ENCODE results near the gene SMURF1.
"Not testable (repeated sequence)": the region's sequence is repeated elsewhere in the genome, so short reads cannot be mapped to it uniquely, and the experiment has no call there.

SMURF1 gene

DNA sequence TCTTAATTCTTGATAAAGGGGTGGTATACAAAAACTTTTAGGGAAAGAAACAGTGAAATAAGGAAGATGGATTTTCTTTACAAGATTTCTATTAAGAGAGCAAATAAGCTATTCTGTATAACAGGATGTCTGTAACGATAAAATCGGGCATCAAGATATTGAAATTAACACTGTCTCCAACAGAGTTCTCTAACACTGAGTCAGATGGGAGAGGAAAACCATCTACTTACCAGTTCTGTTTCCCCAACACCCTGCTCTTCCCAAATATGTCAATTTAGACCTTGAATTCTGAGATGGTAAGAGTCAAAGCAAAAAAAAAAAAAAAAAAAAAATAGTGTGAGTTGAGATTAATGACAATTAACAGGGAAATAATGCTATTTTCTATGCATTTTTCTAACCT, 23.0 kb downstream of the SMURF1 start:
- no peak for DNase-seq

DNA sequence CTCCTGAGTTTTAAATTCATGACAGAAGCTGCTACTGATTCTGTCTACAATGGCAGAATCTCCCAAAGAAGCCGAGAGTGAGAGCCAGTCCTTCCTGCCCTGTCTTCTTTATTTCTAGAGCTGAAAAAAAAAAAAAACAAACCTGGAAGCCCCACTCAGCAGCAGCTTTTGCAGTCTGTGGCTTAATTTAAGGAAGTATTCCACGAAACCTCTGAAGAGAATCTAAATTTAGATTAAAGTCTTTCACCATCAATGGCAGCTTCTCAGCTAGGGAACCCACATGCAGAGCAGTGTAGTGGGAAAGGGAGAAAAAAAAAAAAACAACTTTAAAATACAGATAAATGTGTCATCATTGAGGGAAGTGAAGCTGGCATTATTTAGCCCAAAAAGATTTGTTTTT, 23.4 kb downstream of the SMURF1 start:
- no peak for DNase-seq

DNA sequence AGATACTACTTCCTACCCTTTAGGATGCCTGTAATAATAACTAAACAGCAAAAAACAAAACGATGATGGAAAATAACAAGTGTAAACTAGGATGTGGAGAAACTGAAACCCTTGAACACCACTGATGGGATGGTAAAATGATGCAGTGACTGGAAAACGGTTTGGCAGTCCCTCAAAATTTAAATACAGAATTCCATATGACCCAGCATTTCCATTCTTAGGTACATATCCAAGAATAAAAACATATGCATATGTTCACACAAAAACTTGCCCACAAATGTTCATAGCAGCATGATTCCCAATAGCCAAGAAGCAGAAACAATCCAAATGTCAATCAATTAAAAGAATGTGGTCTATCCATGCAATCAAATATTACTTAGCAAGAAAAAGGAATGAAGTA, 25.8 kb downstream of the SMURF1 start:
- DNase-seq: no peak

DNA sequence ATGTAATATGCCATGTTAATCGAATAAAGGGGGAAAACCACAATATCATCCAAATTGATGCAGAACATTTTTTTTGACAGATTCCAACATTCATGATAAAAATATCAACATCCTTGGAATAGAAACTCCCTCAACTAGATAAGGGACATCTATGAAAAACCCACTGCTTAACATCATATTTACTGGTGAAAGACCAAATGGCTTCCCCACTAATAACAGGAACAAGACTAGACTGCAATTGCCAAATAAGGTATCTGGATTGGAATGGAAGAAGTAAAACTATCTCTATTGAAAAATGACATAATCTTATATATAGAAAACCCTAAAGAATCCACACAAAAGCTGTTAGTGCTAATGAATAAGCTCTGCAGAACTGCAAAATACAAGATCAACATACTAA, 27.8 kb downstream of the SMURF1 start:
- no peak for DNase-seq

DNA sequence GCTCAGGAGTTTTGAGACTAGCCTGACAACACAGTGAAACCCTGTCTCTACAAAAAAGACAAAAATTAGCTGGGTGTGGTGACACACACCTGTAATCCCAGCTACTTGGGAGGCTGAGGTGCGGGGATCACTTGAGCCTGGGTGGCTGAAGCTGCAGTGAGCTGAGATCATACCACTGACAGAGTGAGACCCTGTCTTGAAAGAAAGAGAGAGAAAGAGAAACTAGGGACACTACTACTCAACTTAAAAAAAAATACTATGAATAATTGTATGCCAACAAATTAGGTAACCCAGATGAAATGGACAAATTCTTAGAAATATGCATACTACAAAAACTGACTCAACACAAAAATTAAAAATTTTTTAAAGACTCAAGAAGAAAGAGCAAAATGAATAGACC, 28.5 kb downstream of the SMURF1 start:
- DNase-seq: no peak

DNA sequence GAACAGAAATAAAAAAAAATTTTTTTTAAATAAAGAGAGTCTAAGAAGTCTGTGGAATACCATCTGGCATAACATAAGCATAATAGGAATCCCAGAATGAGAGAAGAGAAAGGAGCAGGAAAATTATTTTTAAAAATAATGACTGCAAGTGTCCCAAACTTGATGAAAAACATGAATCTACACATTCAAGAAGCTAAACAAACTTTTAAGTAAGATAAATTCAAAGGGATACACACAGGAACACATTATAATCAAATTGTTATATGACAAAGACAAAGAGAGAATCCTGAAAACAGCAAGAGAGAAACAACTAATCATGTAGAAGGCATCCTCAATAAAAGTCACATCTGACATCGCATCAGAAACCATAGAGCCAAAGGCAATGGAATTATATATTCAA, 30.9 kb downstream of the SMURF1 start:
- no peak for DNase-seq

DNA sequence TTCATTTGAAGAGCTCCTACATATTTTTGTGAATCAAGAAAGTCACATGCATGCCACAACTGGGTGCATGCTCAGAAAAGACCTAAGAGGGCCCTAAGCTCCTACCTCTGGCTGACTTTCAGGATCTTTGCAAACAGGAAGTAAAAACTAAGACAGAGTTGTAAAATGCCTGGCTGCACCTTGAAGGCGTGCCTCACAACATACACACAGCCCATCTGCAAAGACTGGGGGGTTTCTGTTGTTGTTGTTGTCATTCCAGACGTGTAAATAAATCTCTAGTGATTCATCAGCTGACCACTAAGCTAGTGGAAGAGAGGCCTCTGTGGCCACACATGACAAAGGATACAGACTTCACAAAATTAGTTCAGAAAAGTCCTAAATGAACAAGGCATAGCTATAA, 31.8 kb downstream of the SMURF1 start:
- no peak for DNase-seq

DNA sequence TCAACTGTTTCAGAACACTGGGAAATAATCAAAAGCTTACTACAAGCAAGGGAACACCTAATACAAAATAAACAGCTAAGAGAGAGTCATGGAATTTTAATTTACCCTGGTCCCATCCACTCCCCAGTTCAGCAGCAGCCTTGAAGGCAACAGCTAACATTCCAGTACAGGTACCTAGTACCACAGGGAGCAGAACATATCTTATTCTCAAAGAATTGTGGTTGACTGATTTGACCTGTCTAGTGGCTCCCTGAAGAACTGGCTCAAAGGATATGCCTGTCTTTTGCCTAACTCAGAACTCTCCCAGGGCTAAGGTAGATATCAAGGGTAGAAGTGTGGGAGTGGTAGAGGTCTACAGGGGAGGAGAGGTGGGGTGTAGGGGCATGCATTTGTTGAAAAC, 32.3 kb downstream of the SMURF1 start:
- DNase-seq: no peak

DNA sequence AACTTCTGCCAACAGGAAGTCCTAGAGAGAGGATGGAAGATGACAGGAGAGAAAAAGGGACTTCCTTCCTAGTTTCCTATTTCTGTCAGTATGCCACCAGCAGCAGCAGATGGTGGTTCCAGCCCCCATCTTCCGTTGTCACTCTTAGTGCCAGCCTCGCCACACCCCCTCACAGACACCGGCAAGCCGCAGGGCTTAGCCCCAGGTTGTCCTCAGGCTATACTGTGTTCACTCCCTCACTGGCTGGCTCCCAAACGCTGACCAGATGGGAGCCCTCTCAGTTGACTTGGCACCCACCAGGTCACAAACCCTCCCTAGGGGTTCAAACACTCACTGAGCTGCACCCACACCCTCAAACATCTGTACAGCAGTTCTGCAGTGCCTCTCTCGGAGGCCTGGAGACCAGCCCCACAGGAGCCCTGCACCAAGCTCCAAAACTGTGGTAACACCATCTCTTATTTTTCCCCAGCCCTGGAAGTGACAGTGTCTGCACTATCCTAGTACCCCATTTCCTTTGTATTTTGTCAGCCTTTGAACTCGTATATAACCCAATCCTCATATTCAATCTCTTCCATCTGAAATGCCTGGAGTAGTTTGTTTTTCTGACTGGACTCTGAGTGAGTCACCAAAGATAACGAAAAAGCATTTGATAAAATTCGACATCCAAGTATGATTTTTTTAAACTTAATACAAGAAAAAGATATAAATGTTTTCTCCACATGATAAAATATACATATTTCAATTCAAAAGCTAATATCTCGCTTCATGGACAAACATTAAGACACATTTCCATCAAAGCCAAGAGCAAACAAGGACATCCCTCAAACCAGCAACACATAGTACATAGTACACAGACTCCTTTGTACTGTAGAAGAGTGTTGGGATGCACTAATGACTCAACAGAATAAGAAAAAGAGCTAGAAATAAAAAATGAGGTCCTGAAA, 34.5 kb downstream of the SMURF1 start:
- no peak for DNase-seq

DNA sequence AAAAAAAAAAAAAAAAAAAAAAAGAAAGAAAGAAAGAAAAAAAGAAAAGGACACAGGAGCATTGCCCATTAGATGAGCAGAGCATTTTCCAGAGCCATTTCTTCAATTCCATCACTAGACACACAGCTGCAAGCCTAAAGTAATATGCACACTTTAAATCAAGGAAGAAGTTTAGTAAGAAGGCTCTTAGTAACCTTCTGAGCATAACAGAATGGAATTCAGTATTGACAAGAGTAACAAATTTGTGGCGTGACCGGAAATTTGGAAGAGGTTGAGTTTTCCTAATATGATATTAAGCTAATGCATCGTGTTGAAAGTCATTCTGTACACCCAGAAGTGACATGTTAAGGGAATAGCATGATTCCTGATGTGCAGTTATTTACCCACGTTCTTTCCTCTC, 35.3 kb downstream of the SMURF1 start:
- no peak for DNase-seq

DNA sequence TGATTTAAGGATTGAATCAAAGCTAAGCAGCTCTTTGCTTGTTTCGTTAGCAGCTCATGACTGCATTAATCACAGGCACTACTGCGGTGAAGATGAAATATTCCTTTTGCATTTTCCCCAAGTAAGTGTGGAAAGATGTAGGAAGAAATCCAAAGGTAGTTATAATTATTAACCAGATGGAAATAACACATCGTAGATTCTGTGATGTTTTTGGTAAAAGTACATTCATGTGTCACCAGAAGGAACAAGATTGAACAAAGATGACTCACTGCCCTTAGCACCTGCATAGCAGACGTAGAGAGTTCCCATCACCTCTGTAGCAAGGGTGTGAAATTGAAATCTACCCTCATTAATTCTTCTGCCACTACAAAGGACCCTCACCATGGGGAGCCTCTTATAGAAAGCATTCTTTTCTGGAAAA, 37.1 kb downstream of the SMURF1 start:
- DNase-seq: no peak

DNA sequence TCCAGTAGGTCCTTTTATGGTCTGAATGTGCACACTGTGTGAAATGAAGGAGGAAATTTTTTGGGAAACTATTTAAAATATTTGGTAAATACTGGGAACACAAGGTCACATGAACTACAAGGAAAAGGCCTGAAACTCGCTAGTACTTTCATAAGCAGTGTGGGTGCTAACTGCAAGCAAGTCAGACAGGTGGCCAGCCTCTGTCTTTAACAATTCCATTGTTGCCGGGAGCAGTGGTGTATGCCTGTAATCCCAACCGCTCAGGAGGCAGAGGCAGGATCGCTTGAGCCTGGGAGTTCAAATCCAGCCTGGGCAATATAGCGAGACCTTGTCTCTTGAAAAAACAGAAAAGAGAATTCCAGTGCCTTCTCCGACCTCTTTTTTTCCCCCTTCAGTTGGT, 37.5 kb downstream of the SMURF1 start:
- no peak for DNase-seq

DNA sequence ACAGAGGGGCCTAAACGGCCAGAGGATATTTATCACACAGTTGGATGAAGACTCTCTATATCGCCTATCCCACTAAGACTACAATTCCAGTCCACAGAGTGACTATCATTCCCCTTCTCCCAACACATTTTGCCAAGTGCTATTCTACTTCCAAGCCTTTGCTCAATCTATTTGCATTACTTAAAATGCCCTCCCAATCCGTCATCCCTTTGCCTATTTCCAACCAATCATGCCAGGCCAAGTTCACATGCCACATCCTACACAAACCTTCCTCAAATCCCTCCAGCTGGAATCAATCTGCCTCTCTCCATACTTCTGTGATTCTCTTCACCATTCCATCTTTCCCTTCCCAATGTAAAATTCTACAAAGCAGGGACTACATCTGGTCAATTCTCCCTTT, 38.2 kb downstream of the SMURF1 start:
- no peak for DNase-seq

DNA sequence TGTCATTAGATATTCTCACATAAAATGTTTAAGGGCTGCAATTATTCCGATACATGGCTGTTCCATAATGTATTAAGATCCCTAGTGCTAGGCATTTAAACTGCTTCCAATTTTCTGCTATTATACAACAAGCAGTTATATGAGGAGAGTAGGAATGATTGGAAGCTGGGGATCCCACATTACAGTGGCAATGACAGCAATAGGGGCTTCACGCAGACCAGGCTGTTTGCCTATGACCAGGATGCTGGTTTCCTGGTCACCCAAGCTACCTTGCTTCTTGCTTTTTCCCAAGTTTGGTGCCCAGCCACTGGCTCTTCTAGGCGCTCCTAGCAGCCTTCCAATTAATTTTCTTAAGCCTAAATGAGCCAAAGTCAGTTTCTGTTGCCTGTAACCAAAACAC, 39.3 kb downstream of the SMURF1 start:
- DNase-seq: no peak

DNA sequence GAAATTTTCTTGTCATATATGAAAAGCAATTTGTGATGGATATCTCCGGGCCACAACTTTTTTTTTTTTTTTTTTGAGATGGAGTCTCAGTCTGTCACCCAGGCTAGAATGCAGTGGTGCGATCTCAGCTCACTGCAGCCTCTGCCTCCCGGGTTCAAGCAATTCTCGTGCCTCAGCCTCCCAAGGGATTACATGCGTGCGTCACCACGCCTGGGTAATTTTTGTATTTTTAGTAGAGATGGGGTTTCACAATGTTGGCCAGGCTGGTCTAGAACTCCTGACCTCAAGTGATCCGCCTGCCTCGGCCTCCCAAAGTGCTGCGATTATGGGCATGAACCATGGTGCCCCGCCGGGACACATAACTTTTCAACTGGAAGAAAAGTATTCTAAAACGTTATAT, 40.1 kb downstream of the SMURF1 start:
- DNase-seq: not testable (repeated sequence)

DNA sequence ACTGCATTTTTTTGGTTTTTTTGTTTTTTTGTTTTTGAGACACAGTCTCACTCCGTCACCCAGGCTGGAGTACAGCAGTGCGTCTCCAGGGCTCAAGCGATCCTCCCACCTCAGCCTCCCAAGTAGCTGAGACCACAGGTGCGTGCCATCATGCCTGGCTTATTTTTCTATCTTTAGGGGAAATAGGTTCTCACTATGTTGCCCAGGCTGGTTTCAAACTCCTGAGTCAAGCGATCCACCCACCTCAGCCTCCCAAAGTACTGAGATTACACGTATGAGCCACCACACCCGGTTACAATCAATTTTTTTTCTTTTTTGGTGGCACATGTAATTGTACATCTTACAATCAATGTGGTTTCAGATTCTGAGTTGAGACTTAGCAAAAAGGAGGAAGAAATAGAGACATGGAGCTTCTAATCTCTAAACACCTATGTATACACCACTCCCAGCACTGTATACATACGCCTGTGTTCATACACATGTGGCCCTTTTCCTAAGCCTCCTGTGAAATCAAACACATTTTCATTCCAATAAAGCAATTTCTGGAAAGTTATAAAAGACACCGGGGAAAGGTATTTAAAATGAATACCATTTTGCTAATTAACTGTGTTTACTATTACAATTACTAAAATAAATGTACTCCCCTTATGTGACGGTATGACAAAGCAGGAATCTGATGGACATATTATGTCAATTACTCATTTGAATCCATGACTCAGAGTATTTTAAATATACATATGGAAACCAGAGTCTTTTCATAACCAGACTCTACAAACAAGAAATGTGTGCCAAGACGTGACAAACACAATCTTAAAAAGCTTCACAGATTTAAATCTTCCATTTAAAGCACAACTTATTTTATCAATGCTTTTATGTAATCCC, 40.9 kb downstream of the SMURF1 start:
- DNase-seq: no peak

DNA sequence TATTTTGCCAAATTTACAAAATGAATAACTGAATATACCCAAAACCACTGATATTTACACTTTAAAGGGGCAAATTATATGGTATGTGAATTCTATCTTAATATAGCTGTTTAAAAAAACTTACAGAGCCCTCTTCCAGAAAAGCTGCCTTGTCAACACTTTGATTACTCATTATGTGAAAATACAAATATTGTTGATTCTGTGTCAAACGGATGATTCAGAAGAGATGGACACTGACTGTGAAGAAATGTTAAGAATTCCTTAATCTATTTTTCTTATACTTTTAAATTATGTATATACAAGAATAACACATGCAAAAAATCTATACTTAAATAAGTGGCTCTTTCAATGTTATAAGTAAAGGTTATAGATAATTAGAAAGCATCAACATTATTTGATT, 41.5 kb downstream of the SMURF1 start:
- DNase-seq: no peak

DNA sequence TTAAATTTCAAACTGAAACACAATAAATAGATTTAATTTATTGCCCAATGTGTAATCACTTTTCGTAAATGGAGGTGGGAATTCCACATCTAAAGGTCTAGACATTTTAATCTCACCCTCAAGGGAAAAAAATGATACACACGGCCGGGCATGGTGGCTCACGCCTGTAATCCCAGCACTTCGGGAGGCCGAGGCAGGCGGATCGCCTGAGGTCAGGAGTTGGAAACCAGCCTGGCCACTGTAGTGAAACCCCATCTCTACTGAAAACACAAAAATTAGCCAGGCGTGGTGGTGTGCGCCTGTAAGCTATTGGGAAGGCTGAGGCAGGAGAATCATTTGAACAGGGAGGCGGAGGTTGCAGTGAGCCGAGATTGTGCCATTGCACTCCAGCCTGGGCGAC, 42.4 kb downstream of the SMURF1 start:
- not testable (repeated sequence) for DNase-seq

DNA sequence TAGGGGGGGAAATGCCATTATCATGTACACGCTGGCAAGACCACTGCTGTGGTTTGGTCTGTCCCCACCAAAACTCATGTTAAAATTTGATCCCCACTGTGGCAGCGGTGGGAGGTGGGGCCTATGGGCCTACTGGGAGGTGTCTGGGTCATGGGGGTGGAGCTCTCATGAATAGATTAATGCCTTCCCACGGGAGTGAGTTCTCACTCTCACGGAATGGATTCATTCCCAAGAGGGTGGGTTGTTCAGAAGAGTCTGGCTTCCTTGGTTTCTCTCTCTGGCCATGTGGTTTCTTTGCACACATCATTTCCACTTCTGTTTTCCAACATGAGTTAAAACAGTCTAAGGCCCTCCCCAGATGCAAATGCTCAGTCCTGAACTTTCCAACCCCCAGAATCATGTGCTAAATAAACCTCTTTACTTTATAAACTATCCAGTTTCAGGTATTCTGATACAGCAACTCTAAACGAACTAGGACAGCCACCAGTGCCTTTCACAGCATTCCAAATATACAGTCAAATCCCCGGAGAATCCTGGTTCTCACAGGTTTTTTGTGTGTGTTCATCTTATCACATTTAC, 44.3 kb downstream of the SMURF1 start:
- no peak for DNase-seq

DNA sequence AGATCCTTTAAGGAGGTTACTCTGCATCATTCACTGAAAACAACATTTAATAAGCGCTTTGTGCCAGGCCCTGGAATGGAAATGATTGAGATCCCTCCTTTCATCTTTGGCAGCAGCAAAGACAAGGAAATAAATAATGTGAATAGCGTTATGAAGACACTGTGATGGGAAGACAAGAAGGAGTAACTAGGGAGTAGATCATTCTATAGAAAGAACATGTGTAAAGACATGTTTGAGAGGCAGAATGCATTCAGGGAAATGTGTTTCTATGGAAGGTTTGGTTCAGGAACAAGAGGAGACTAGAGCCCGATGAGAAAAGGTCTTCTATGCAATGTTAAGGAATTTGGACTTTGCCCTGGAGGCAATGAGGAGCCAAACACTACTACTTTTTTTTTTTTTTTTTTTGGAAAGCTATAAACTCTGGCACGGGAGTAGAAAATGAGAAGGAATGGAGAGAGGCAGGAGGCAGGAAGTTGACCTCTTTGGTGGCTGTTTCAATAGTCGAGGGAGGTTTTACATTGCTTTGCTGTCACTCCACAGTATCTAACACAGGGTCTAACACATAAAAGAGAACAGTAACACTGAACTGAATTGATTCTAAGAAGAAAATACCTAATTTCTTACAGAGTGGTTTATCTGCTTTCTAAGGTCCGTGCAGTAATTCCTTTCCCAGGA, 44.9 kb downstream of the SMURF1 start:
- DNase-seq: no peak

DNA sequence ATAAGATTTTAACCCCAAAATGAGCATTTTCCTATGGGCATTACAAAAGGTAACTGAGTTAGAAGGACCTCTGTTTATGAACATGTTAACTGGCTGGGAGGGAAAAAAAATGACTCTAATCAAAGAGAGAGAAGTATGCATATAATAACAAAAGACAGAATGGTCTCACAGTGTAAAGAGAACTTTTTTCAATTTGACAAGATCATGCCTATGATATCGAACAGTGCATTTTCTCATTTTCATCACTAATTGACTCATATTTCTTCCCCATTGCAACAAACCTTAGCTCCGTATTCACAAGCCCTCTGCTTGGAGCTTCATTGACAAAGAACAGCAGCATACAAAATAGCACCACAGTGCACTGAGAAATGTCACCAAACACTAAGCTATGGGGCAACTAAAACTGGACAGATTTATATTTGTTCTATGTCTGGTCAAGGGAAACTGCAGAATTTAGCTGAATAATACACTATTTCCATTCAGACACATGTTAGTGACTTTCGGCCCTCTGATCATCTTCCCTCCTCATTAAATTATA, 45.6 kb downstream of the SMURF1 start:
- DNase-seq: no peak

DNA sequence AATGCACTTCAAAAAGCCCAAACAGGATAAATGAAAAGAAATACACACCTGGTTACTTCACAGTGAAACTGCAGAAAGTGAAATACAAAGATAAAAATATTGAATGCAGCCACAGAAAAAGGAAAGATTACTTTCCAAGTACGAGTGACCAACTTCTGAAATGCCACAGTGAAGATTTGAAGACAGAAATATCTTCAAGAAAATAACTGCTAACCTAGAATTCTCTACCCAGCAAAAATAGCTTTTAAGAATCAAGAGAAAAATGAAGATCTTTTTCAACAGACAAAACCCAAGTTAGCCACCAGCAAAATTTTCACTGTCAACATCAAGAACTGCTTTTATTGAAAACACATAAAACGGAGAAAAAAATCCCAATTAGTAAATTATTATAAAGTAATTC, 46.2 kb downstream of the SMURF1 start:
- DNase-seq: no peak
